Measurements from ENCODE around the gene CYB5D1. TPM values are rescaled to one million over a fixed set of nuclear protein-coding genes. Genes with fewer than 3 reads are reported as not detected.

The CYB5D1 gene
- total and polyA plus RNA-seq, 2 donors from 2014 or later: 14.3 to 20.4 TPM

- H3K9me3 ChIP-seq (ENCODE audit: control insufficient read depth in 2 of 3, insufficient read depth in 1 of 3, low read length in 3 of 3): no peaks in the 10 kb centered on the region
- TF ChIP-seq CTCF (IDR thresholded peaks at IDR 0.05; ENCODE audit: borderline replicate concordance, extremely low read depth, insufficient read depth): peak; percentile 44
- peak in 2 of 5 donors; percentile 53 to 68 for DNase-seq
- H3K9ac ChIP-seq (ENCODE audit: low read length in 3 of 3): no peak overlapping the region
- H3K4me1 ChIP-seq (ENCODE audit: control insufficient read depth in 2 of 3, insufficient read depth in 2 of 3, low read depth in 1 of 3, low read length in 3 of 3): no peaks in the 10 kb centered on the region
- no peak overlapping the region for H3K4me3 ChIP-seq (ENCODE audit: low read length in 3 of 3)
- H3K27me3 ChIP-seq (ENCODE audit: control insufficient read depth, insufficient read depth, low read length): no peaks in the 10 kb centered on the region
- no peak overlapping the region for H3K27ac ChIP-seq (ENCODE audit: low read depth in 2 of 2, low read length in 2 of 2)
- H3K36me3 ChIP-seq (ENCODE audit: control insufficient read depth in 2 of 3, insufficient read depth in 3 of 3, low read length in 3 of 3): peaks cover 29 to 72% (median 31%) of the 10 kb centered on the region in 3 donors
- FAIRE-seq: no peak
- intact Hi-C loops (cut with DNase I): no loop called here
Observed at GRCh38 chr17:7897773-7898172, 40.0 kb downstream of the CYB5D1 start.

- no peak overlapping the region for H3K27ac ChIP-seq (ENCODE audit: low read depth in 2 of 2, low read length in 2 of 2)
- no peak for FAIRE-seq
- no peaks in the 10 kb centered on the region for H3K9me3 ChIP-seq (ENCODE audit: control insufficient read depth in 2 of 3, insufficient read depth in 1 of 3, low read length in 3 of 3)
Observed at GRCh38 chr17:7903154-7904103, 45.6 kb downstream of the CYB5D1 start.

GRCh38 chr17:7909089-7909488 lies 51.3 kb downstream of the CYB5D1 start:
- Histone ChIP-seq H3K36me3 (ENCODE audit: control insufficient read depth in 2 of 3, insufficient read depth in 3 of 3, low read length in 3 of 3) (peaks cover 7 to 37% (median 31%) of the 10 kb centered on the region in 3 donors), H3K4me1 (ENCODE audit: control insufficient read depth in 2 of 3, insufficient read depth in 2 of 3, low read depth in 1 of 3, low read length in 3 of 3) (no peaks in the 10 kb centered on the region), H3K27ac (ENCODE audit: low read depth in 2 of 2, low read length in 2 of 2) (no peak overlapping the region), H3K9me3 (ENCODE audit: control insufficient read depth in 2 of 3, insufficient read depth in 1 of 3, low read length in 3 of 3) (no peaks in the 10 kb centered on the region), H3K27me3 (ENCODE audit: control insufficient read depth, insufficient read depth, low read length) (no peaks in the 10 kb centered on the region), H3K4me3 (ENCODE audit: low read length in 3 of 3) (no peak overlapping the region), H3K9ac (ENCODE audit: low read length in 3 of 3) (no peak overlapping the region)
- no peak for TF ChIP-seq CTCF (IDR thresholded peaks at IDR 0.05; ENCODE audit: borderline replicate concordance, extremely low read depth, insufficient read depth)
- DNase-seq: no peak
- intact Hi-C loops (cut with DNase I): no loop called here
- FAIRE-seq: no peak

More at GRCh38 chr17:7903154-7904103, 45.6 kb downstream of the CYB5D1 start:
- H3K4me3 ChIP-seq (ENCODE audit: low read length in 3 of 3): no peak overlapping the region
- H3K4me1 ChIP-seq (ENCODE audit: control insufficient read depth in 2 of 3, insufficient read depth in 2 of 3, low read depth in 1 of 3, low read length in 3 of 3): no peaks in the 10 kb centered on the region
- no peaks in the 10 kb centered on the region for H3K27me3 ChIP-seq (ENCODE audit: control insufficient read depth, insufficient read depth, low read length)
- peak in 2 of 5 donors; percentile 12 to 19 for DNase-seq
- TF ChIP-seq CTCF (IDR thresholded peaks at IDR 0.05; ENCODE audit: borderline replicate concordance, extremely low read depth, insufficient read depth): no peak
- no peak overlapping the region for H3K9ac ChIP-seq (ENCODE audit: low read length in 3 of 3)
- intact Hi-C loops (cut with DNase I): no loop called here
- peaks cover 13 to 76% (median 46%) of the 10 kb centered on the region in 3 donors for H3K36me3 ChIP-seq (ENCODE audit: control insufficient read depth in 2 of 3, insufficient read depth in 3 of 3, low read length in 3 of 3)
